Stimulated activated CD4-positive, alpha-beta T cell treated with anti-CD3 and anti-CD28 coated beads, Interleukin-1b, Interleukin-23, amount 100 ng/mL, for 1 hour (primary cell): Measurements from ENCODE around the gene YY2.
"Not testable (repeated sequence)": the region's sequence is repeated elsewhere in the genome, so short reads cannot be mapped to it uniquely, and the experiment has no call there.

Source experiments
- DNase-seq, 2 donors: peaks; one replicate each; pipeline ENCODE4 v3.0.0-alpha.2; 2020; ENCODE audit warnings: low read depth in 2 of 2

YY2 gene

GRCh38 chrX:21874182-21874581, 18.4 kb downstream of the YY2 start:
- DNase-seq = not testable (repeated sequence)

- DNase-seq = no peak
These were observed 19.2 kb downstream of the YY2 start for GRCh38 chrX:21875013-21875412.

GRCh38 chrX:21881881-21882574, 26.2 kb downstream of the YY2 start:
- no peak for DNase-seq

GRCh38 chrX:21883258-21883657, 27.5 kb downstream of the YY2 start:
- DNase-seq = no peak

GRCh38 chrX:21885568-21885967, 29.8 kb downstream of the YY2 start:
- DNase-seq = no peak

GRCh38 chrX:21905313-21905712, 49.5 kb downstream of the YY2 start:
- DNase-seq = no peak

GRCh38 chrX:21905953-21906352, 50.2 kb downstream of the YY2 start:
- DNase-seq = no peak

- DNase-seq = no peak
These were observed 51.5 kb downstream of the YY2 start for GRCh38 chrX:21907260-21907659.
